IgD-negative memory B cell (primary cell): ENCODE data around the gene DUSP9. TPM values are rescaled to one million over a fixed set of nuclear protein-coding genes. Genes with fewer than 3 reads are reported as not detected.
"Not testable (repeated sequence)": the region's sequence is repeated elsewhere in the genome, so short reads cannot be mapped to it uniquely, and the experiment has no call there.

ENCODE experiments used
- H3K27ac Mint-ChIP-seq, 3 donors: one replicate each; pipeline ENCODE4 v1.8.0; 2020 to 2022; ENCODE audit warnings: mild to moderate bottlenecking in 3 of 3, mixed read lengths in 3 of 3, moderate library complexity in 1 of 3
- H3K27me3 Mint-ChIP-seq: one replicate; pipeline ENCODE4 v1.8.0; 2021; ENCODE audit warnings: mixed read lengths
- H3K36me3 Mint-ChIP-seq: one replicate; pipeline ENCODE4 v1.8.0; 2020; ENCODE audit warnings: mild to moderate bottlenecking, mixed read lengths
- H3K4me1 Mint-ChIP-seq, 3 donors: one replicate each; pipeline ENCODE4 v1.8.0; 2020 to 2022; ENCODE audit warnings: mixed read lengths in 3 of 3, mild to moderate bottlenecking in 1 of 3
- H3K4me3 Mint-ChIP-seq, 4 donors: one replicate each; pipeline ENCODE4 v1.8.0; 2020 to 2022; ENCODE audit warnings: mild to moderate bottlenecking in 4 of 4, mixed read lengths in 4 of 4, moderate library complexity in 3 of 4
- H3K9me3 Mint-ChIP-seq, 3 donors: one replicate each; pipeline ENCODE4 v1.8.0; 2020 to 2021; ENCODE audit warnings: mixed read lengths in 3 of 3, mild to moderate bottlenecking in 1 of 3
- polyA plus RNA-seq: library from polyadenylated mRNA; unstranded; fragments of 300-500 nt; fragmentation: Illumina TruSeq; gene quantifications from one replicate; pipeline ENCODE4 v1.2.3, GENCODE V29; 2021

The DUSP9 gene, protein sequence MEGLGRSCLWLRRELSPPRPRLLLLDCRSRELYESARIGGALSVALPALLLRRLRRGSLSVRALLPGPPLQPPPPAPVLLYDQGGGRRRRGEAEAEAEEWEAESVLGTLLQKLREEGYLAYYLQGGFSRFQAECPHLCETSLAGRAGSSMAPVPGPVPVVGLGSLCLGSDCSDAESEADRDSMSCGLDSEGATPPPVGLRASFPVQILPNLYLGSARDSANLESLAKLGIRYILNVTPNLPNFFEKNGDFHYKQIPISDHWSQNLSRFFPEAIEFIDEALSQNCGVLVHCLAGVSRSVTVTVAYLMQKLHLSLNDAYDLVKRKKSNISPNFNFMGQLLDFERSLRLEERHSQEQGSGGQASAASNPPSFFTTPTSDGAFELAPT
- not detected for polyA plus RNA-seq

DNA sequence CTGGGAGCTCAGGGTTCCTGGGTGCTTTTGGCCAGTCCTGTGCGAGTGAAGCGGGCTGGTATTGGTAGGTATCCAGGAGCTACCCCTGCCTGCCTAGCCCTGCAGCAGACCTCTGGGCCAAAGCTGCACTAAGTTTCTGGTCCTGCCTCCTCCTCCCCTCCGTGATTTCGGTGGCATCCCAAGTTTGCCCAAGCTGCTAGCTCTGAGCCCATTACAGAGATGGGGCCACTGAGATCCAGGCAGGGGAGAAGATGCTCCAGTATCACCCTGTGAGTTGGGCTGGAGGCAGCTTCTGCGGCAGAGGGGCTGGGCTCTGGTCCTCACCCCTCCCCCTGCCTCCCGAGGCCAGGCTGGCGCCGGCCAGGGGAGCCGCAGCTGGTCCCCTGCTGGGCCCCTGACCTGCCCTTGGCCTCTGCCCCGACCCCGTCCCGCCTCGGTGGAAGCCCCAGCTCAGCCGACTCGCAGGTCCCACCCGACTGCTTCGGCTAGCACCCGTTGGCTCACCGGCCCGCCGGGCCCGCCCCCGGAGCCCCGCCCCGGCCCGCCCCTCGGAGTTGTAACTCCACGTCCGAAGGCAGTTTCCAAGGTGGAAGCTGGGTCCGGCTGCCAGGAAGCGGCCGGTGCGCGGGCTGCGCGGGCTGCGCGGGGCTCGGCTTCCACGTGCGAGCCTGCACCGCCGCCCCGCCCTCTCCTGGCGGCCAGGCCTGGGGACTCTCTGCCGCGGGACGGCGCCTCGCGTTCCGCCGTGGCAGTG lies at the start of gene DUSP9:
Gene DUSP9, plus strand, starts transcription at position 584 of the 754 bp plus-strand sequence. CDS start 751 bp downstream, outside the sequence.
- H3K9me3 Mint-ChIP-seq, result no peaks in the 10 kb centered on the region
- peaks cover 0 to 2% (median 0%) of the 10 kb centered on the region in 3 donors for H3K4me1 Mint-ChIP-seq
- peaks cover 16% of the 10 kb centered on the region for H3K27me3 Mint-ChIP-seq
- H3K36me3 Mint-ChIP-seq, result no peaks in the 10 kb centered on the region
- no peak within 1 kb of the TSS for H3K27ac Mint-ChIP-seq
- H3K4me3 Mint-ChIP-seq, result peak within 1 kb of the TSS in 3 of 4 donors; percentile 28 to 74 (median 30)

DNA sequence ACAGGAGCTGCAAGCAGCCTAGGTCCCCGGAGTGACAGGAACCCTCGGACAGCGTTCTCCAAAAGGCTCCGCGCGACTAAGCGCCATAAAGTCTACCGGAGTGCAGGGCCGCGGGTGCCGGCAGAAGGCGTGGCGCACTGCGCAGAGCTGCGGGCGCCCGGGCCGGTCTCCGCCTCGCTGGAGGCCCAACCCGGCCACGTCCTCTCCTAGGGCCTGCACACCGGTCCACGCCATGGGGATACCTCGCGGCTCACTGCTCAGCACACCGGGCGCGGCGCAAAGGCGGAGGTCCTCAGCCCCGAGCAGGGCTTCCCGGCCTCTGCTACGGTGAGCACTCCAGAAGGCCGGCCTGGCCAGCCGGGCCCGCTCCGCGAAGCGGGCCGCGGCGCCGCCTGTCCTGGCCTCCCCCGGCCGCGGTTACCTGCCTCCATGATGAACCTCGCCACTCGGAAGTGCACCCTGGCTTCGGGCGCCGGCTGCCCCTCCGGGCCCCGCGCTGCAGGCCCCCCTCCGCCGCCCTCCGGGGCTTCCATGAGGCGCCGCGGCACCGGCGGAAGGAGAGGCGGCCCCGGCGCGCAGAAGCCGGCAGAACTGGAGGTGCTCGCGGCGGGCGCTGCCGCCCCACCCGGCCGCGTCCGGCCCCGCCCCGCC lies 48.3 kb upstream of the DUSP9 start, which contains the start of gene CCNQ:
Gene CCNQ, minus strand, starts transcription at position 599 of the 651 bp plus-strand sequence. Its CDS starts 66 bp downstream, at position 533.
- Mint-ChIP-seq H3K27ac (peak within 1 kb of the TSS; percentile 59 to 86 (median 83)), H3K9me3 (peaks cover 0 to 2% (median 0%) of the 10 kb centered on the region in 3 donors), H3K36me3 (peaks cover 4% of the 10 kb centered on the region), H3K4me3 (peak within 1 kb of the TSS; percentile 91 to 98 (median 94)), H3K4me1 (peaks cover 17 to 30% (median 27%) of the 10 kb centered on the region in 3 donors), H3K27me3 (peaks cover 2% of the 10 kb centered on the region)

DNA sequence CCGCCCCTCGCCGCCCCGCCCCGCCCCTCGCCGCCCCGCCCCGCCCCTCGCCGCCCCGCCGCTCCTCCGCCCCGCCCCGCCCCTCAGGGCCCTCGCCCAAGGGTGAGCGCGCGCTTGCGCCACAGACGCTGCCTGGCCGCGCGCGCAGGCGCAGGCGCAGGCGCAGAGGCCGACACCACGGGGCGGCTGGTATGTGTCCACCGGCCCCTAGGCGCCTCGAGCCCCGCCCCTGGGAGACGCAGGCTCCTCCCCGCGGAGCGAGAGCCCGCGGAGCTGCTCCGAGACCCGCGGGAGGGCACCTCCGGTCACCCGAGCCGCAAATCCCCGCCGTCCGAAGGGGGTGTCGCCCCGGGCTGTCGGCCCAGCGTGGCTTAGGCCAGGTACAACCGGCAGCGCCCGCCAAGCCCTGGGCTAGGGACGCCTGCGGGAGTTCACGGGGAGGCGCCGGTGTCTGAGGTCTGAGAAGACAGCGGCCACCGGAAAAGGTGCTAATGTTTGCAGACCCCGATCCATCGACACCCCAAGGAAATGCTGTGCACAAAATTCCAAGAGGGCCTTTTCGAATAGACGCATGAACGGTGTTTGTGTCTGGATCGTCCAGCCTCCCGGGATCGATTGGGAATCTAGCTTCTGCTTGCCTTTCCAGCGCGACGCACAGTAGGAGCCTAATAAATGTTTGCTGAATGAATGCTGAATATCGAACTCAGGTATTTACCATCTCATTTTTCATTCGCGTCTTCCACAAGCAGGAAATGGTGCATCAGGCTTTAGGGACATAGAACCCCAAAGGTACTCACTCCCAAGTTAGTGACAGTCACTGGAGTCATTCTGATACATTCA lies 47.6 kb upstream of the DUSP9 start:
- Mint-ChIP-seq H3K27ac (peak overlapping the region in 2 of 3 donors; percentile 39 to 59), H3K4me3 (peak overlapping the region; percentile 76 to 97 (median 88)), H3K27me3 (peaks cover 2% of the 10 kb centered on the region), H3K9me3 (peaks cover 0 to 2% (median 0%) of the 10 kb centered on the region in 3 donors), H3K36me3 (peaks cover 4% of the 10 kb centered on the region), H3K4me1 (peaks cover 17 to 30% (median 28%) of the 10 kb centered on the region in 3 donors)

- Mint-ChIP-seq H3K27ac (peak overlapping the region; percentile 39 to 83 (median 59)), H3K4me1 (peaks cover 17 to 30% (median 28%) of the 10 kb centered on the region in 3 donors), H3K4me3 (peak overlapping the region; percentile 76 to 97 (median 88)), H3K36me3 (peaks cover 4% of the 10 kb centered on the region), H3K9me3 (peaks cover 0 to 2% (median 0%) of the 10 kb centered on the region in 3 donors), H3K27me3 (peaks cover 2% of the 10 kb centered on the region)
These were observed 47.0 kb upstream of the DUSP9 start for GRCh38 chrX:153600032-153600373.

GRCh38 chrX:153600921-153601320 lies 46.1 kb upstream of the DUSP9 start:
- Mint-ChIP-seq H3K4me3 (peak overlapping the region in 2 of 4 donors; percentile 19 to 21), H3K4me1 (peaks cover 10 to 26% (median 26%) of the 10 kb centered on the region in 3 donors), H3K27ac (peak overlapping the region in 1 of 3 donors; percentile 18), H3K27me3 (peaks cover 2% of the 10 kb centered on the region), H3K9me3 (peaks cover 0 to 2% (median 0%) of the 10 kb centered on the region in 3 donors), H3K36me3 (peaks cover 4% of the 10 kb centered on the region)

GRCh38 chrX:153601511-153602110 lies 45.4 kb upstream of the DUSP9 start:
- H3K27me3 Mint-ChIP-seq, result peaks cover 4% of the 10 kb centered on the region
- peaks cover 9 to 19% (median 19%) of the 10 kb centered on the region in 3 donors for H3K4me1 Mint-ChIP-seq
- H3K9me3 Mint-ChIP-seq, result peaks cover 0 to 2% (median 0%) of the 10 kb centered on the region in 3 donors
- peak overlapping the region in 1 of 3 donors; percentile 23 for H3K27ac Mint-ChIP-seq
- peak overlapping the region in 3 of 4 donors; percentile 38 to 52 (median 41) for H3K4me3 Mint-ChIP-seq
- no peaks in the 10 kb centered on the region for H3K36me3 Mint-ChIP-seq

- Mint-ChIP-seq H3K36me3 (no peaks in the 10 kb centered on the region), H3K27me3 (peaks cover 4% of the 10 kb centered on the region), H3K9me3 (no peaks in the 10 kb centered on the region), H3K4me1 (peaks cover 6 to 12% (median 12%) of the 10 kb centered on the region in 3 donors), H3K27ac (no peak overlapping the region), H3K4me3 (peak overlapping the region in 1 of 4 donors; percentile 55)
These were observed 44.4 kb upstream of the DUSP9 start for GRCh38 chrX:153602601-153603000.

DNA sequence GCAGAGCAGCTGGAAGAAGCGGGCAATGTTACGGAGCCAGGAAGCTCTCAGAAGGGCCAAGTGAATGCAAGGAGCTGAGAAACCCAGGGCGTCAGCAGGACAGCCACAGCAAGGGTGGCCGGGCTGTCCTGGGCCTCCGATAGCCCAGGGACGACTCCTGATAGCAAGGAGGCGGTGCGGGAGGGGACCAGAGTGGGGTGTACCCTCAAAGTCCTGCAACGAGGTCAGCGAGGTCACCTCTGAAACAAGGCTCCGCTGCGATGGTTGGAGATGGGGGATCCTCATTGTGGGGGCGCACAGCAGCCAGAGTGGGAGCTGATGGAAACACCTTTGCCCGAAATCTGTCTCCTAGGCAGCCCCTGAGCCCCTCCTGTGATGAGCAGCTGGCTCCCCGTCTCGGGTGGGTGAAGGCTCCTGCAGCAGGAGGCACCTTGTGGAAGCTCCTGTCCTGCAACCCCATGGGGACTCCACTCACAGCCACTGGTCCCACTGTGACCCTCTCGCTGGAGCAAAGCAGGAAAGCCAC lies 43.8 kb upstream of the DUSP9 start:
- peaks cover 4% of the 10 kb centered on the region for H3K27me3 Mint-ChIP-seq
- H3K4me3 Mint-ChIP-seq, result no peak overlapping the region
- H3K27ac Mint-ChIP-seq, result no peak overlapping the region
- H3K4me1 Mint-ChIP-seq, result peaks cover 6 to 12% (median 8%) of the 10 kb centered on the region in 3 donors
- H3K9me3 Mint-ChIP-seq, result no peaks in the 10 kb centered on the region
- H3K36me3 Mint-ChIP-seq, result no peaks in the 10 kb centered on the region

GRCh38 chrX:153604666-153605380 lies 42.2 kb upstream of the DUSP9 start:
- peak overlapping the region in 1 of 3 donors; percentile 63 for H3K27ac Mint-ChIP-seq
- H3K4me1 Mint-ChIP-seq, result not testable (repeated sequence)

GRCh38 chrX:153606503-153606902 lies 40.5 kb upstream of the DUSP9 start:
- H3K27me3 Mint-ChIP-seq, result peaks cover 7% of the 10 kb centered on the region
- peaks cover 1 to 3% (median 2%) of the 10 kb centered on the region in 3 donors for H3K4me1 Mint-ChIP-seq
- H3K36me3 Mint-ChIP-seq, result no peaks in the 10 kb centered on the region
- no peak overlapping the region for H3K27ac Mint-ChIP-seq
- H3K4me3 Mint-ChIP-seq, result no peak overlapping the region
- H3K9me3 Mint-ChIP-seq, result no peaks in the 10 kb centered on the region

More at GRCh38 chrX:153604666-153605380, 42.2 kb upstream of the DUSP9 start:
- H3K36me3 Mint-ChIP-seq, H3K27me3 Mint-ChIP-seq, H3K9me3 Mint-ChIP-seq: not testable (repeated sequence)
- peak overlapping the region in 1 of 4 donors; percentile 11 for H3K4me3 Mint-ChIP-seq

- no peak overlapping the region for H3K4me3 Mint-ChIP-seq
- H3K27me3 Mint-ChIP-seq, result peaks cover 11% of the 10 kb centered on the region
- H3K36me3 Mint-ChIP-seq, result no peaks in the 10 kb centered on the region
- H3K4me1 Mint-ChIP-seq, result peaks cover 0 to 3% (median 2%) of the 10 kb centered on the region in 3 donors
- H3K9me3 Mint-ChIP-seq, result no peaks in the 10 kb centered on the region
- H3K27ac Mint-ChIP-seq, result no peak overlapping the region
These were observed 38.6 kb upstream of the DUSP9 start for GRCh38 chrX:153608376-153608775.

DNA sequence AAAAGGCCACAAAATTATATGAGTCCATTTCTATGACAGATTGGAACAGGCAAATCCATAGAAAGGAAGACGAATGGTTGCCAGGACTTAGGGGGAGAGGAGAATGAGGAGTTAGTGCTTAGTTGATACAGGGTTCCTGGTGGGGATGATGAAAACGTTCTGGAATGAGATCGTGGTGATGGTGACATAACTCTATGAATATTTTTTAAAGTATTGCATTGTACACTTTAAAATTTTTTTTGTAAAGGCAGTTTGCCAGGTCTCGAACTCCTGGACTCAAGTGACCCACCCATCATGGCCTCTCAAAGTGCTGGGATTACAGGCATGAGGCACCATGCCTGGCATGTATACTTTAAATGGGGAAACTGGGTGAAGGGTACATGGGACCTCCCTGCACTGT lies 38.2 kb upstream of the DUSP9 start:
- H3K36me3 Mint-ChIP-seq, result no peaks in the 10 kb centered on the region
- H3K9me3 Mint-ChIP-seq, result peaks cover 0 to 4% (median 2%) of the 10 kb centered on the region in 3 donors
- no peak overlapping the region for H3K4me3 Mint-ChIP-seq
- H3K4me1 Mint-ChIP-seq, result peaks cover 2 to 4% (median 2%) of the 10 kb centered on the region in 3 donors
- no peak overlapping the region for H3K27ac Mint-ChIP-seq
- peaks cover 16% of the 10 kb centered on the region for H3K27me3 Mint-ChIP-seq
